Spinal cord (tissue), 10 donors: ENCODE results near the gene KCNRG. TPM values are rescaled to one million over a fixed set of nuclear protein-coding genes. Genes with fewer than 3 reads are reported as not detected.

Experiments
- DNase-seq, 6 donors: peaks; one replicate each; pipeline versions ENCODE4 v3.0.0 to v3.0.0-alpha.2; 2013 to 2015; ENCODE audit warnings: low spot score in 6 of 6, low read depth in 4 of 6
- H3K27ac ChIP-seq: one replicate; pipeline ENCODE4 v1.5.1; 2013; ENCODE audit warnings: low read depth, low read length, control low read depth
- H3K27me3 ChIP-seq: one replicate; pipeline ENCODE4 v1.6.1; 2013; ENCODE audit warnings: low read length; ENCODE audit not compliant: control insufficient read depth, insufficient read depth
- H3K36me3 ChIP-seq: one replicate; pipeline ENCODE4 v1.6.1; 2013; ENCODE audit warnings: low read length; ENCODE audit not compliant: control insufficient read depth, insufficient read depth
- H3K4me1 ChIP-seq: one replicate; pipeline ENCODE4 v1.6.1; 2013; ENCODE audit warnings: low read length; ENCODE audit not compliant: control insufficient read depth, insufficient read depth
- H3K4me3 ChIP-seq: one replicate; pipeline ENCODE4 v1.5.1; 2013; ENCODE audit warnings: low read depth, low read length, control low read depth
- H3K9me3 ChIP-seq: one replicate; pipeline ENCODE4 v1.6.1; 2013; ENCODE audit warnings: low read length; ENCODE audit not compliant: control insufficient read depth, insufficient read depth
- whole genome bisulfite sequencing: methylation state at CpG from one replicate; pipeline ENCODE4 v1.1.5; 2013; ENCODE audit warnings: missing lambda C conversion rate; ENCODE audit not compliant: insufficient coverage; 5-methylcytosine and 5-hydroxymethylcytosine counted together
- polyA plus RNA-seq, 2 donors: library from polyadenylated mRNA; unstranded; fragments of 120-200 nt; gene quantifications; one replicate each; pipeline ENCODE4 v1.2.1, GENCODE V29; 2013; ENCODE audit not compliant: insufficient read length in 2 of 2
- small RNA-seq: library from RNA; depleted of rRNA; stranded (forward); fragments of <200 nt; gene quantifications from one replicate; pipeline ENCODE3, GENCODE V24; 2014; ENCODE audit warnings: low replicate concordance
- total RNA-seq, 2 donors: library from RNA; depleted of rRNA in 1 of 2; stranded (reverse); fragments of 120-200 nt in 1 of 2; fragments of >200 nt in 1 of 2; gene quantifications; one replicate each; pipeline versions ENCODE4 v1.2.3 to v1.2.4, GENCODE V29; 2013 to 2014
- donor health status: healthy.

KCNRG gene
- total and polyA plus RNA-seq, 4 donors, result 1.9 to 7.5 (median 3.4) TPM

- no peaks in the 10 kb centered on the region for H3K27me3 ChIP-seq
- no peak overlapping the region for H3K27ac ChIP-seq
- peaks cover 2% of the 10 kb centered on the region for H3K36me3 ChIP-seq
- H3K9me3 ChIP-seq, result no peaks in the 10 kb centered on the region
- no peak for DNase-seq
- H3K4me1 ChIP-seq, result no peaks in the 10 kb centered on the region
- H3K4me3 ChIP-seq, result no peak overlapping the region
Observed at GRCh38 chr13:50068508-50068907, 53.3 kb downstream of the KCNRG start.

- no peak for DNase-seq
- peaks cover 2% of the 10 kb centered on the region for H3K36me3 ChIP-seq
- H3K4me1 ChIP-seq, result no peaks in the 10 kb centered on the region
- H3K27ac ChIP-seq, result no peak overlapping the region
- H3K4me3 ChIP-seq, result no peak overlapping the region
- no CpG with 5 or more reads among the region's 1 CpG for WGBS
- no peaks in the 10 kb centered on the region for H3K27me3 ChIP-seq
- no peaks in the 10 kb centered on the region for H3K9me3 ChIP-seq
Observed at GRCh38 chr13:50069261-50069660, 54.0 kb downstream of the KCNRG start.

GRCh38 chr13:50070186-50070585 lies 54.9 kb downstream of the KCNRG start:
- H3K27me3 ChIP-seq, result no peaks in the 10 kb centered on the region
- H3K9me3 ChIP-seq, result no peaks in the 10 kb centered on the region
- no peaks in the 10 kb centered on the region for H3K4me1 ChIP-seq
- DNase-seq, result no peak
- H3K36me3 ChIP-seq, result peaks cover 2% of the 10 kb centered on the region
- H3K4me3 ChIP-seq, result no peak overlapping the region
- H3K27ac ChIP-seq, result no peak overlapping the region

Small RNAs within 50 kb of the gene (small RNA-seq; reads per million reads assigned to genes)
- 2.2 reads per million, percentile 90 among the genes with 10 or more reads in this experiment for gene MIR16-1
- gene MIR3613, result 4.8 reads per million, percentile 94 among the genes with 10 or more reads in this experiment
- not detected for gene RF02105
- not detected for gene RF02106
- not detected for gene RF02107
- gene RF02108, result not detected

Other genes starting within 250 kb of the KCNRG start
- 10 to 100 TPM; 33.9 to 57.4 TPM for gene KPNA3, start 222.8 kb upstream of the KCNRG start, total RNA-seq
- gene KPNA3, start 222.8 kb upstream of the KCNRG start, polyA plus RNA-seq, result 10 to 100 TPM; 45.3 to 58.2 TPM
- 10 to 100 TPM in 1 of 2 donors, 1 to 10 TPM in 1; 7.4 to 17.6 TPM for gene SPRYD7, start 79.1 kb upstream of the KCNRG start, total RNA-seq
- 10 to 100 TPM; 25.5 to 26.5 TPM for gene SPRYD7, start 79.1 kb upstream of the KCNRG start, polyA plus RNA-seq
- gene TRIM13, start 18.4 kb upstream of the KCNRG start, total RNA-seq, result 10 to 100 TPM; 36.0 to 49.5 TPM
- gene TRIM13, start 18.4 kb upstream of the KCNRG start, polyA plus RNA-seq, result 10 to 100 TPM; 34.1 to 35.8 TPM